Nephron progenitor cell (in vitro differentiated cells): Measurements from ENCODE around the gene PCDH15.

ENCODE experiments used
- DNase-seq: peaks from one replicate; pipeline ENCODE4 v3.0.0; 2021
- H3K27ac Mint-ChIP-seq: 2 replicates; pipeline ENCODE4 v1.8.0; 2021; ENCODE audit warnings: mild to moderate bottlenecking, moderate library complexity, mixed read lengths
- H3K27me3 Mint-ChIP-seq: 2 replicates; pipeline ENCODE4 v1.8.0; 2021; ENCODE audit warnings: mild to moderate bottlenecking, low read depth, mixed read lengths; ENCODE audit not compliant: poor library complexity
- H3K36me3 Mint-ChIP-seq: 2 replicates; pipeline ENCODE4 v1.8.0; 2021; ENCODE audit warnings: low read depth, mixed read lengths
- H3K4me1 Mint-ChIP-seq: 2 replicates; pipeline ENCODE4 v1.8.0; 2021; ENCODE audit warnings: mixed read lengths
- H3K4me3 Mint-ChIP-seq: 2 replicates; pipeline ENCODE4 v1.8.0; 2021; ENCODE audit warnings: mild to moderate bottlenecking, moderate library complexity, mixed read lengths
- H3K9me3 Mint-ChIP-seq: 2 replicates; pipeline ENCODE4 v1.8.0; 2021; ENCODE audit warnings: mild to moderate bottlenecking, moderate library complexity, mixed read lengths
- TF ChIP-seq, protein P1 (sequence below): fragments of 200-600 bp; sonication (generic); IDR thresholded peaks from 2 replicates; pipeline ENCODE4 v1.5.0; 2021; ENCODE audit warnings: antibody characterized with exemption

PCDH15 gene

DNA sequence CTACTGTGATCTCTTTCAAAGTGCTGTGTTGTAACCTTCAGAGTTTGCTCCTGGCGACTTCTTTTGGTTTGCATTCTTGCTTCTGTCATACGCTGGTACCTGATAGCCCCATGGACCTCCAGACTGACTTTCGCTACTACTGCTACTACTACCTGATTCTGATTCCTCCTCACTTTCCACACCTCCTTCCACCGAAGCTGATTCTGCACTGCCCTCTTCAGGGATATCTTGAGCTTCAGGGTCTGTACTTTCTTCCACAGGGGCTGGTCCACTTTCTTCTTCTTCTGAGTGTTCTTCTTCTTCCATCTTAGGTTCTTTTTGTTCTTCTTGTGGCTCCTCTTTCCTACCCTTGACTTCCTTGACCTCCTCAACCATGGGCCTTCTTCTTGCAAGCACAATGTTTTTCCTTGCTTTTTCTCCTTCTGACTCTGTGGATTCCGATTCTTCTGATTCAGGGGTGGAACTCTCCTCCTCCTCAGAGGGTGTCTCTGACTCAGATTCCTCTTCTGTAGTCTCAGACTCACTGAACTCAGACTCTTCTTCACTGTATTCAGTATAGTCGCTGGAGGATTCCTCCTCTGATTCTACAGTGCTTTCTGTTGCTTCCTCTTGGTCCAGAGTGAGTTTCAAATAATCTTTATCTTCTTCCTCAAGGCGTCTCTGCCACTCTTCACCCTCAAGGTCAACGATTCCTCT is 992.2 kb downstream of the PCDH15 start:
- Mint-ChIP-seq H3K9me3 (no peaks in the 10 kb centered on the region), H3K27ac (no peak overlapping the region), H3K4me3 (no peak overlapping the region), H3K36me3 (no peaks in the 10 kb centered on the region), H3K4me1 (no peaks in the 10 kb centered on the region), H3K27me3 (peaks cover 5% of the 10 kb centered on the region)
- TF ChIP-seq, protein P1, sequence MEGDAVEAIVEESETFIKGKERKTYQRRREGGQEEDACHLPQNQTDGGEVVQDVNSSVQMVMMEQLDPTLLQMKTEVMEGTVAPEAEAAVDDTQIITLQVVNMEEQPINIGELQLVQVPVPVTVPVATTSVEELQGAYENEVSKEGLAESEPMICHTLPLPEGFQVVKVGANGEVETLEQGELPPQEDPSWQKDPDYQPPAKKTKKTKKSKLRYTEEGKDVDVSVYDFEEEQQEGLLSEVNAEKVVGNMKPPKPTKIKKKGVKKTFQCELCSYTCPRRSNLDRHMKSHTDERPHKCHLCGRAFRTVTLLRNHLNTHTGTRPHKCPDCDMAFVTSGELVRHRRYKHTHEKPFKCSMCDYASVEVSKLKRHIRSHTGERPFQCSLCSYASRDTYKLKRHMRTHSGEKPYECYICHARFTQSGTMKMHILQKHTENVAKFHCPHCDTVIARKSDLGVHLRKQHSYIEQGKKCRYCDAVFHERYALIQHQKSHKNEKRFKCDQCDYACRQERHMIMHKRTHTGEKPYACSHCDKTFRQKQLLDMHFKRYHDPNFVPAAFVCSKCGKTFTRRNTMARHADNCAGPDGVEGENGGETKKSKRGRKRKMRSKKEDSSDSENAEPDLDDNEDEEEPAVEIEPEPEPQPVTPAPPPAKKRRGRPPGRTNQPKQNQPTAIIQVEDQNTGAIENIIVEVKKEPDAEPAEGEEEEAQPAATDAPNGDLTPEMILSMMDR: no peak
- DNase-seq: no peak

DNA sequence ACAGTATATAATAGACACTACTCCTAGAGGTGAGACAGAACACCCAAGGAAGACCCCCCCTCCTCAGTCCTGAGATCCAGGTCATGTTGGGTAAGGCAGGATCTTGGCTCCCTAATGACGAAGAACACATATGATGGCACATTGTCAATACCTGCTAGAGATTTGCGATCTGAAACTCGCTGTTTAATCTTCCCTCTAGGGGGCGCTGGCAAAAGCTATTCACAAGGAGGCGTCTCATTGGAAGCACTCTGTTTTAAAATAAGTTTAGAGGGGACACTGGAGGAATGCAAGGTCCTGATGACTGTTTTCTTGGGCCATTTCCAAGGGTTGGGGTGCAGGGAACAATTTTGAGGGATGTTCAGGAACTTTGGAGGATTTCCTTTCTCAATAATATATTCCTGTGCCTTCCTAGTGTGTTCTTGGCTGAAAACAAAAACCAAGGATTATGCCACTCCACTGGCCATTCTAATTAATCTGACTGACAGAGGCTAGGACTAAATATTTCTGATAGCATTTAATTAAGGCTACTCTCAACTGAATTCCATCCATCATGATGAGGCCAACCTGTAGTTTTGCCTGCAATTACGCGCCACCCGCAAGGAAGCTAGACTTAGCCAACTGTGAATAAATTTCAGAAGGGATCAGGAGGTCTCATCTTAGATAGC is 1014.7 kb downstream of the PCDH15 start:
- no peak for DNase-seq
- Mint-ChIP-seq H3K27me3 (no peaks in the 10 kb centered on the region), H3K36me3 (no peaks in the 10 kb centered on the region), H3K4me3 (no peak overlapping the region), H3K27ac (no peak overlapping the region), H3K9me3 (no peaks in the 10 kb centered on the region), H3K4me1 (no peaks in the 10 kb centered on the region)
- TF ChIP-seq, protein P1: peak; percentile 28

DNA sequence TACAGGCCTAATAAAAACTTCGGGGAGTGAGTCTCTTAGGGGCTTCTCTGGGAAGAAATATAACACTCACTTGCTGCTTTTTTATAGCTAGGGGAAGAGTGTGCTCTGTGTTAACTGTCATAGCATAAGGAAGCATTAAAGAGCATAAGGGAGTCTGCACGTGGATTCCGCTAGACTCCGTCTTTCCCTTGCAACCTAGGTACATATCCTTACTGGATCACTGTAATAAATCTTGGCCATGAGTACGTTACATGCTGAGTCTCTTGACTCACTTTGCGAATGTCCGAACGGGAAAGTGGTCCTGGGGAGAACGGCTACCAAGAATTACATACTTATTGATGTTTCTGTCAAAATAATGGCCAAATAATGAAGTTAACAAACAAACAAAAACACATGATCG is 1029.3 kb downstream of the PCDH15 start:
- H3K36me3 Mint-ChIP-seq: no peaks in the 10 kb centered on the region
- DNase-seq: no peak
- peak overlapping the region; percentile 43 for H3K27ac Mint-ChIP-seq
- no peaks in the 10 kb centered on the region for H3K27me3 Mint-ChIP-seq
- TF ChIP-seq, protein P1: no peak
- H3K4me1 Mint-ChIP-seq: peaks cover 21% of the 10 kb centered on the region
- no peak overlapping the region for H3K4me3 Mint-ChIP-seq
- peaks cover 6% of the 10 kb centered on the region for H3K9me3 Mint-ChIP-seq

DNA sequence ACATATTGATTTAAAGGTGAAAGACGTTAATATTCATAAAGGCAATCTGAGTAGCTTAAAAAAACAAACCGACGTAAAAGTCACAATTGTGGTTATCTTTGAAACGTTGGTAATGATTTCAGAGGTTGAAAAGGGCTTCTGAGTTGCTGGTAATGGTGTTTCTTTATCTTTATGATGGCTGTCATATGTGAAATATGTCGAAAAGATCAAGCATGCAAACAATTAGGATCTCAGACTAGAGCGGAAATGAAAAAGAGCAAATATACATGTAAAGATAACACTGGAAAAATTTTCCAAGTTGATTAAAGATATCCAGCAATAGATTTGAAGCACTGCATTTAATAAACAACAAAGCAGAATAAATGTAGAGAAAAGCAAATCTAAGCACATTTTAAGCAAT is 1030.1 kb downstream of the PCDH15 start:
- TF ChIP-seq, protein P1: no peak
- H3K36me3 Mint-ChIP-seq: no peaks in the 10 kb centered on the region
- H3K9me3 Mint-ChIP-seq: peaks cover 6% of the 10 kb centered on the region
- peaks cover 21% of the 10 kb centered on the region for H3K4me1 Mint-ChIP-seq
- H3K27me3 Mint-ChIP-seq: no peaks in the 10 kb centered on the region
- no peak overlapping the region for H3K27ac Mint-ChIP-seq
- no peak overlapping the region for H3K4me3 Mint-ChIP-seq
- DNase-seq: no peak

DNA sequence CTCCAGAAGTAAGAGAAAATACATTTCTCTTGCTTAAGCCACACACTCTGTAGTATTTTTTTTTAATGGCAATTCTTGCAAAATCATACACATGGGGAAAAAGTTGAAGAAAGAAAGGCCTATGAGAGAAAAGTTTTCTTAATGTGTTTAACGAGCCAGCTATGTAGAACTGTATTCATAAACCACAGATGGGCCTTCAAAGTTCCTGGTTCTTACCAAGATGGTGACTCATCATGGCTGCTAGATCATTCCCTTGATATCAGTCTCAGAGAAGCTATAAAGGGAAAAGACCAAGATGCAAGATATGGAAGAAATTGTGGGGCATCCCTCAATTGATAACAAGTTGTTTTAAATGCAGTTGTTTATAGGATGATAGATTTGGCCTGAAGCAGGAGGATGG is 1035.7 kb downstream of the PCDH15 start:
- H3K27ac Mint-ChIP-seq: no peak overlapping the region
- TF ChIP-seq, protein P1: no peak
- no peak for DNase-seq
- H3K36me3 Mint-ChIP-seq: no peaks in the 10 kb centered on the region
- H3K4me3 Mint-ChIP-seq: no peak overlapping the region
- peaks cover 8% of the 10 kb centered on the region for H3K4me1 Mint-ChIP-seq
- no peaks in the 10 kb centered on the region for H3K27me3 Mint-ChIP-seq
- peaks cover 16% of the 10 kb centered on the region for H3K9me3 Mint-ChIP-seq
